ENCODE results near the gene MS4A4E. TPM values are rescaled to one million over a fixed set of nuclear protein-coding genes. Genes with fewer than 3 reads are reported as not detected.

MS4A4E gene
- polyA plus RNA-seq, 3 donors = 0.08 to 0.56 (median 0.22) TPM

- no peak overlapping the region for H3K27ac ChIP-seq (ENCODE audit: low read depth, low read length)
- 69 to 88% (median 85%) methylated on average over 1 of the region's 1 CpG for WGBS, 3 donors
These were observed 92.7 kb downstream of the MS4A4E start for GRCh38 chr11:60150279-60150678.

Other genes with a start within 250 kb of the MS4A4E start
- not detected for gene OOSP4B, start 226.0 kb downstream of the MS4A4E start, polyA plus RNA-seq
- not detected for gene OOSP2, start 202.7 kb downstream of the MS4A4E start, polyA plus RNA-seq
- 1 to 10 TPM in 1 of 3 donors, under 1 TPM in 1, not detected in 1; 0.07 to 1.1 TPM for gene MS4A3, start 186.5 kb downstream of the MS4A4E start, polyA plus RNA-seq
- gene MS4A2, start 154.5 kb downstream of the MS4A4E start, polyA plus RNA-seq = under 1 TPM in 2 of 3 donors, not detected in 1; 0.09 to 0.34 TPM
- 10 to 100 TPM; 13.2 to 84.0 (median 76.3) TPM for gene MS4A6A, start 60.1 kb downstream of the MS4A4E start, polyA plus RNA-seq
- gene MS4A4A, start 37.5 kb upstream of the MS4A4E start, polyA plus RNA-seq = 10 to 100 TPM in 2 of 3 donors, 1 to 10 TPM in 1; 6.6 to 38.2 (median 37.0) TPM
- under 1 TPM in 2 of 3 donors, not detected in 1; 0.16 to 0.36 TPM for gene MS4A6E, start 84.1 kb upstream of the MS4A4E start, polyA plus RNA-seq
- 10 to 100 TPM in 2 of 3 donors, 1 to 10 TPM in 1; 2.0 to 22.1 (median 18.8) TPM for gene MS4A7, start 135.4 kb upstream of the MS4A4E start, polyA plus RNA-seq
- under 1 TPM in 2 of 3 donors, not detected in 1; 0.05 to 0.52 TPM for gene MS4A14, start 153.3 kb upstream of the MS4A4E start, polyA plus RNA-seq
- not detected for gene MS4A5, start 186.4 kb upstream of the MS4A4E start, polyA plus RNA-seq
- gene MS4A1, start 212.7 kb upstream of the MS4A4E start, polyA plus RNA-seq = 1 to 10 TPM in 2 of 3 donors, under 1 TPM in 1; 0.11 to 2.0 (median 1.3) TPM
- under 1 TPM in 1 of 3 donors, not detected in 2; 0.15 TPM for gene MS4A12, start 249.6 kb upstream of the MS4A4E start, polyA plus RNA-seq

Data from adipose tissue (tissue), 3 donors.